ENCODE data around the gene CDK14.

The CDK14 gene

GRCh38 chr7:90617442-90617841, 21.3 kb downstream of the CDK14 start:
- H3K79me2 ChIP-seq (ENCODE audit: insufficient read depth, low read length): no peaks in the 10 kb centered on the region
- H3F3A ChIP-seq (ENCODE audit: insufficient read depth, low read length): no peaks in the 10 kb centered on the region
- no peaks in the 10 kb centered on the region for H3K27me3 ChIP-seq (ENCODE audit: insufficient read depth, low read length)
- H3K27ac ChIP-seq (ENCODE audit: low read depth, low read length, poor library complexity, severe bottlenecking): no peak overlapping the region
- no peaks in the 10 kb centered on the region for H3K36me3 ChIP-seq (ENCODE audit: insufficient read depth, low read length)
- no peaks in the 10 kb centered on the region for H3K9me3 ChIP-seq (ENCODE audit: low read length)
- no peak overlapping the region for H3K9ac ChIP-seq (ENCODE audit: low read length)
- no peaks in the 10 kb centered on the region for H3K9me2 ChIP-seq (ENCODE audit: low read depth, low read length)
- no peaks in the 10 kb centered on the region for H4K20me1 ChIP-seq (ENCODE audit: insufficient read depth, low read length)
- no peak for TF ChIP-seq CTCF (IDR thresholded peaks at IDR 0.05; ENCODE audit: low read length)
- no peak for TF ChIP-seq EZH2 (IDR thresholded peaks at IDR 0.05; ENCODE audit: borderline replicate concordance, low read length)
- no peak overlapping the region for H2AFZ ChIP-seq (ENCODE audit: low read length)
- no peak overlapping the region for H3K4me2 ChIP-seq (ENCODE audit: low read length)
- no peaks in the 10 kb centered on the region for H3K4me1 ChIP-seq (ENCODE audit: insufficient read depth, low read length, severe bottlenecking)
- H3K4me3 ChIP-seq (ENCODE audit: low read depth, low read length, poor library complexity, severe bottlenecking): no peak overlapping the region

- Histone ChIP-seq H3K27ac (ENCODE audit: low read depth, low read length, poor library complexity, severe bottlenecking) (no peak overlapping the region), H3F3A (ENCODE audit: insufficient read depth, low read length) (no peaks in the 10 kb centered on the region), H3K4me3 (ENCODE audit: low read depth, low read length, poor library complexity, severe bottlenecking) (no peak overlapping the region), H3K9me3 (ENCODE audit: low read length) (no peaks in the 10 kb centered on the region), H3K9ac (ENCODE audit: low read length) (no peak overlapping the region), H3K79me2 (ENCODE audit: insufficient read depth, low read length) (no peaks in the 10 kb centered on the region), H3K4me2 (ENCODE audit: low read length) (no peak overlapping the region), H3K9me2 (ENCODE audit: low read depth, low read length) (no peaks in the 10 kb centered on the region), H4K20me1 (ENCODE audit: insufficient read depth, low read length) (no peaks in the 10 kb centered on the region), H3K4me1 (ENCODE audit: insufficient read depth, low read length, severe bottlenecking) (no peaks in the 10 kb centered on the region), H2AFZ (ENCODE audit: low read length) (no peak overlapping the region), H3K27me3 (ENCODE audit: insufficient read depth, low read length) (no peaks in the 10 kb centered on the region), H3K36me3 (ENCODE audit: insufficient read depth, low read length) (no peaks in the 10 kb centered on the region)
- TF ChIP-seq CTCF (IDR thresholded peaks at IDR 0.05; ENCODE audit: low read length) (no peak), EZH2 (IDR thresholded peaks at IDR 0.05; ENCODE audit: borderline replicate concordance, low read length) (no peak)
These were observed 22.8 kb downstream of the CDK14 start for GRCh38 chr7:90618876-90619275.

GRCh38 chr7:90621125-90621746, 25.1 kb downstream of the CDK14 start:
- no peaks in the 10 kb centered on the region for H3K4me1 ChIP-seq (ENCODE audit: insufficient read depth, low read length, severe bottlenecking)
- H3K36me3 ChIP-seq (ENCODE audit: insufficient read depth, low read length): no peaks in the 10 kb centered on the region
- H3F3A ChIP-seq (ENCODE audit: insufficient read depth, low read length): no peaks in the 10 kb centered on the region
- H3K79me2 ChIP-seq (ENCODE audit: insufficient read depth, low read length): no peaks in the 10 kb centered on the region
- H3K4me3 ChIP-seq (ENCODE audit: low read depth, low read length, poor library complexity, severe bottlenecking): no peak overlapping the region
- H3K9me3 ChIP-seq (ENCODE audit: low read length): no peaks in the 10 kb centered on the region
- TF ChIP-seq EZH2 (IDR thresholded peaks at IDR 0.05; ENCODE audit: borderline replicate concordance, low read length): no peak
- no peak for TF ChIP-seq CTCF (IDR thresholded peaks at IDR 0.05; ENCODE audit: low read length)
- H3K9ac ChIP-seq (ENCODE audit: low read length): no peak overlapping the region
- no peaks in the 10 kb centered on the region for H4K20me1 ChIP-seq (ENCODE audit: insufficient read depth, low read length)
- H3K9me2 ChIP-seq (ENCODE audit: low read depth, low read length): no peaks in the 10 kb centered on the region
- H3K4me2 ChIP-seq (ENCODE audit: low read length): no peak overlapping the region
- H3K27me3 ChIP-seq (ENCODE audit: insufficient read depth, low read length): no peaks in the 10 kb centered on the region
- H2AFZ ChIP-seq (ENCODE audit: low read length): no peak overlapping the region
- no peak overlapping the region for H3K27ac ChIP-seq (ENCODE audit: low read depth, low read length, poor library complexity, severe bottlenecking)
